OCI-LY1 (cell line): ENCODE data around the gene TMEM143.

Experiments
- H2AFZ ChIP-seq: fragments of 200-600 bp; sonication (generic), shearing (Covaris generic); 2 replicates; pipeline ENCODE4 v1.6.0; 2014; ENCODE audit warnings: antibody characterized with exemption, mild to moderate bottlenecking, low read length
- H3F3A ChIP-seq: fragments of 200-600 bp; sonication (generic), shearing (Covaris generic); 2 replicates; pipeline ENCODE4 v1.6.0; 2014; ENCODE audit warnings: mild to moderate bottlenecking, antibody characterized with exemption, low read length, moderate library complexity; ENCODE audit not compliant: insufficient read depth
- H3K27ac ChIP-seq: fragments of 200-600 bp; sonication (generic); 2 replicates; pipeline ENCODE4 v1.5.1; 2014; ENCODE audit warnings: low read length, mixed run types, mild to moderate bottlenecking, low read depth; ENCODE audit not compliant: poor library complexity, severe bottlenecking
- H3K27me3 ChIP-seq: fragments of 200-600 bp; sonication (generic); 2 replicates; pipeline ENCODE4 v1.6.0; 2014; ENCODE audit warnings: antibody characterized with exemption, mild to moderate bottlenecking, low read length, moderate library complexity; ENCODE audit not compliant: insufficient read depth
- H3K36me3 ChIP-seq: fragments of 200-600 bp; sonication (generic); 2 replicates; pipeline ENCODE4 v1.6.1; 2014; ENCODE audit warnings: mild to moderate bottlenecking, antibody characterized with exemption, low read length, moderate library complexity, mixed read lengths; ENCODE audit not compliant: insufficient read depth
- H3K4me1 ChIP-seq: fragments of 200-600 bp; sonication (generic); 2 replicates; pipeline ENCODE4 v1.5.1; 2014; ENCODE audit warnings: mild to moderate bottlenecking, low read length, moderate library complexity; ENCODE audit not compliant: insufficient read depth, severe bottlenecking
- H3K4me2 ChIP-seq: fragments of 200-600 bp; sonication (generic), shearing (Covaris generic); 2 replicates; pipeline ENCODE4 v1.6.1; 2014; ENCODE audit warnings: low read length
- H3K4me3 ChIP-seq: fragments of 200-600 bp; sonication (generic); 2 replicates; pipeline ENCODE4 v1.5.1; 2014; ENCODE audit warnings: low read length, low read depth, mild to moderate bottlenecking, mixed read lengths; ENCODE audit not compliant: poor library complexity, severe bottlenecking
- H3K79me2 ChIP-seq: fragments of 200-600 bp; shearing (Covaris generic); 2 replicates; pipeline ENCODE4 v1.6.1; 2016; ENCODE audit warnings: mixed run types, low read length, mixed read lengths; ENCODE audit not compliant: insufficient read depth
- H3K9ac ChIP-seq: fragments of 200-600 bp; sonication (generic), shearing (Covaris generic); 2 replicates; pipeline ENCODE4 v1.6.1; 2014; ENCODE audit warnings: mild to moderate bottlenecking, low read length, mixed read lengths
- H3K9me2 ChIP-seq: fragments of 200-600 bp; sonication (generic), shearing (Covaris generic); 2 replicates; pipeline ENCODE4 v1.6.1; 2014; ENCODE audit warnings: low read depth, mild to moderate bottlenecking, low read length, mixed read lengths
- H3K9me3 ChIP-seq: fragments of 200-600 bp; shearing (Covaris generic); 2 replicates; pipeline ENCODE4 v1.6.1; 2014; ENCODE audit warnings: low read length, mixed read lengths
- H4K20me1 ChIP-seq: fragments of 200-600 bp; sonication (generic), shearing (Covaris generic); 2 replicates; pipeline ENCODE4 v1.6.0; 2016; ENCODE audit warnings: mild to moderate bottlenecking, low read length; ENCODE audit not compliant: insufficient read depth
- EZH2 ChIP-seq: fragments of 200-600 bp; sonication (generic), shearing (Covaris generic); IDR thresholded peaks from 2 replicates; pipeline ENCODE4 v1.8.0; 2017; ENCODE audit warnings: borderline replicate concordance, mixed run types, mild to moderate bottlenecking, antibody characterized with exemption, low read length, moderate library complexity, mixed read lengths
- TF ChIP-seq, protein P1 (sequence below): fragments of 200-600 bp; sonication (generic), shearing (Covaris generic); IDR thresholded peaks from 2 replicates; pipeline ENCODE4 v1.5.1; 2017; ENCODE audit warnings: mild to moderate bottlenecking, antibody characterized with exemption, low read length, moderate library complexity, mixed read lengths

The TMEM143 gene

DNA sequence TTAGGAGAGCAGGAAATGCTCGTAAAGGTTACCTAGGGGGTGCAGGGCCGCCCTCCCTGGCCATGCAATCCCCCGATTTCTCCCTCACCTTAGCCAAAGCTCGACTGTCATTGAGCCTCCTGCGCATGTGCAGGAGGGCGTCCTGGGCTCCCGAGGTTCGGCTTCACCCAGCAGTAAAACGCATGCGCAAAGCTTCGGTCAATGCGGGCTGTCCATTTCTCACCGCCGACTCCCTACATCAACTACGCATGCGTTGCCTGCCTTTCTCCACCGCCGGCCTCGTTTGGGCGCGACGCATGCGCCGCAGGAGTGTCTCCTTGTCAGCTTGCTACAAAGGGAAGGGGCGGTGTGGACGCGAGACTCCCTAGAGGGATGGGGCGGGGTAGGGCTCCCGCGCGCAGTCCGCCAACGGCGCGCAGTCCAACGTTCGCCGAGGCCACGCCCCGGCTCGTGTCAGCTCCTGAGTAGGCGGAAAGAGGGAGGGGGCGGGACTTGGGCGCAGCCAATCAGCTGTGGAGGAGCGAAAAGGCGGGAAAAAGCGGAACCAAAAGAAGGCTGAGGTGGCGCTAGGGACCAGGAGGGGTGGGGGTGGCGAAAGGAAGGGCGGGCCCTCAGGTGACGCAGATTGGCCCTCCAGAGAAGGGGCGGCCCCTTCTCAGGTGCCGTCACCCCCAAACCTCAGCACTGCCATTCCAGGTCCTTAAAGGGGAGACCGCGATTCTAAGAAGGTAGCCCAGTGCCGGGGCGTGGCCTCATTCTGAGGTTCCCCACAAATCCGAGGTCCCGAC lies at the start of gene TMEM143, which contains the start of gene SYNGR4:
TSS of gene TMEM143 (minus strand) at position 131 of the 788 bp plus-strand sequence. CDS start at position 111, 20 bp downstream.
TSS of gene SYNGR4 (plus strand) at position 558 of the 788 bp plus-strand sequence. CDS start 1,476 bp downstream, outside the sequence.
- Histone ChIP-seq H3K9me3 (no peaks in the 10 kb centered on the region), H3K27ac (peak within 1 kb of the TSS; percentile 78), H3F3A (no peaks in the 10 kb centered on the region), H3K79me2 (no peaks in the 10 kb centered on the region), H2AFZ (no peak within 1 kb of the TSS), H4K20me1 (no peaks in the 10 kb centered on the region), H3K9ac (peak within 1 kb of the TSS; percentile 84), H3K4me3 (peak within 1 kb of the TSS; percentile 71), H3K36me3 (no peaks in the 10 kb centered on the region), H3K4me1 (peaks cover 16% of the 10 kb centered on the region), H3K27me3 (no peaks in the 10 kb centered on the region; the same call in 1 of the 2 replicates), H3K4me2 (peak within 1 kb of the TSS; percentile 98), H3K9me2 (no peaks in the 10 kb centered on the region)
- TF ChIP-seq EZH2: no peak
- TF ChIP-seq, protein P1, sequence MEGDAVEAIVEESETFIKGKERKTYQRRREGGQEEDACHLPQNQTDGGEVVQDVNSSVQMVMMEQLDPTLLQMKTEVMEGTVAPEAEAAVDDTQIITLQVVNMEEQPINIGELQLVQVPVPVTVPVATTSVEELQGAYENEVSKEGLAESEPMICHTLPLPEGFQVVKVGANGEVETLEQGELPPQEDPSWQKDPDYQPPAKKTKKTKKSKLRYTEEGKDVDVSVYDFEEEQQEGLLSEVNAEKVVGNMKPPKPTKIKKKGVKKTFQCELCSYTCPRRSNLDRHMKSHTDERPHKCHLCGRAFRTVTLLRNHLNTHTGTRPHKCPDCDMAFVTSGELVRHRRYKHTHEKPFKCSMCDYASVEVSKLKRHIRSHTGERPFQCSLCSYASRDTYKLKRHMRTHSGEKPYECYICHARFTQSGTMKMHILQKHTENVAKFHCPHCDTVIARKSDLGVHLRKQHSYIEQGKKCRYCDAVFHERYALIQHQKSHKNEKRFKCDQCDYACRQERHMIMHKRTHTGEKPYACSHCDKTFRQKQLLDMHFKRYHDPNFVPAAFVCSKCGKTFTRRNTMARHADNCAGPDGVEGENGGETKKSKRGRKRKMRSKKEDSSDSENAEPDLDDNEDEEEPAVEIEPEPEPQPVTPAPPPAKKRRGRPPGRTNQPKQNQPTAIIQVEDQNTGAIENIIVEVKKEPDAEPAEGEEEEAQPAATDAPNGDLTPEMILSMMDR: no peak

DNA sequence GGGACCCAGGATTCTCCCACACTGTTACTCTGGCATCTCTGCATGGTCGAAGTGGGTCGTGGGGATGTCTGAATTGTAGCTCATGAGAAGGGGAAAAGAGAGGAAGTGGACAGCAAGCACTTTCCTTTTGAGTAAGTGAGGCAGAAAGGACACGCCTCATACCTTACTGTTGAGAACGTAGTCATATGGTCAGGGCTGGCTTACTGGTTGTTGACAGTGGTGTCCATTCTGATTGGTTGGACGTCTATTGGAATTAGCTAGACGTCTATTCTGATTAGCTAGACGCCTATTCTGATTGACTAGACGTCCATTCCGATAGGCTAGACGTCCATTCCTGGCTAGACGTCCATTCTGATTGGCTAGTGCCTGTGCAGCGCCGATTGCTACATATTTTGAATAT lies 42.1 kb upstream of the TMEM143 start:
- peaks cover 3% of the 10 kb centered on the region; the same call in 1 of the 2 replicates for H3K27me3 ChIP-seq
- no peak overlapping the region for H3K4me2 ChIP-seq
- no peak overlapping the region for H3K4me3 ChIP-seq
- no peaks in the 10 kb centered on the region for H3K79me2 ChIP-seq
- H3K9ac ChIP-seq: no peak overlapping the region
- H3K36me3 ChIP-seq: no peaks in the 10 kb centered on the region
- no peak overlapping the region for H2AFZ ChIP-seq
- H3K27ac ChIP-seq: no peak overlapping the region
- peaks cover 5% of the 10 kb centered on the region for H3K4me1 ChIP-seq
- TF ChIP-seq, protein P1: no peak
- no peak for TF ChIP-seq EZH2
- H3F3A ChIP-seq: no peaks in the 10 kb centered on the region
- H3K9me3 ChIP-seq: no peaks in the 10 kb centered on the region
- H4K20me1 ChIP-seq: no peaks in the 10 kb centered on the region
- no peaks in the 10 kb centered on the region for H3K9me2 ChIP-seq

DNA sequence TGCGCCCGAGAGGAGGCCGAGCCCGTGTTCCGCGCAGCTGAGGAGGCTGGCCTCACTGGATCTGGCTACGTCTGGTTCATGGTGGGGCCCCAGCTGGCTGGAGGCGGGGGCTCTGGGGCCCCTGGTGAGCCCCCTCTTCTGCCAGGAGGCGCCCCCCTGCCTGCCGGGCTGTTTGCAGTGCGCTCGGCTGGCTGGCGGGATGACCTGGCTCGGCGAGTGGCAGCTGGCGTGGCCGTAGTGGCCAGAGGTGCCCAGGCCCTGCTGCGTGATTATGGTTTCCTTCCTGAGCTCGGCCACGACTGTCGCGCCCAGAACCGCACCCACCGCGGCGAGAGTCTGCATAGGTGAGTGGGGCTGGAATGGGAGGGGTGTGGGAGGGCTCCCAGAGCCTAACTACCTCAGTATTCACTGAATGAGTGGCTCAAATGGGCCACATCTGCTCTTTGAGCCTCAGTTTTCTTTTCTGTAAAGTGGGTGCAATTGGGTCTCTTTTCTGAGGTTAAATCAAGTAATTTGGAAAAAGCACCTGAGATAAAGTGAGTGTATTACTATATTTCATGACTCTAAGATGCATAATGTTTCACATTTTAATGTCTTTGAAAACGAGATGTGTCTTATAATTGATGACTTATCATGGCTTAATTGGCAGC lies 41.4 kb upstream of the TMEM143 start:
- Histone ChIP-seq H3K9me2 (no peaks in the 10 kb centered on the region), H3K79me2 (no peaks in the 10 kb centered on the region), H3F3A (no peaks in the 10 kb centered on the region), H2AFZ (no peak overlapping the region), H3K27me3 (peaks cover 3% of the 10 kb centered on the region; the same call in 1 of the 2 replicates), H3K27ac (no peak overlapping the region), H4K20me1 (no peaks in the 10 kb centered on the region), H3K4me3 (no peak overlapping the region), H3K36me3 (no peaks in the 10 kb centered on the region), H3K9me3 (no peaks in the 10 kb centered on the region), H3K9ac (no peak overlapping the region), H3K4me1 (peaks cover 12% of the 10 kb centered on the region), H3K4me2 (no peak overlapping the region)
- TF ChIP-seq, protein P1: no peak
- TF ChIP-seq EZH2: no peak
